ENCODE data around the gene SCAMP4. TPM values are rescaled to one million over a fixed set of nuclear protein-coding genes. Genes with fewer than 3 reads are reported as not detected.

Gene SCAMP4
- total RNA-seq, 1 experiment from 2014 or later, result 63.3 TPM

DNA sequence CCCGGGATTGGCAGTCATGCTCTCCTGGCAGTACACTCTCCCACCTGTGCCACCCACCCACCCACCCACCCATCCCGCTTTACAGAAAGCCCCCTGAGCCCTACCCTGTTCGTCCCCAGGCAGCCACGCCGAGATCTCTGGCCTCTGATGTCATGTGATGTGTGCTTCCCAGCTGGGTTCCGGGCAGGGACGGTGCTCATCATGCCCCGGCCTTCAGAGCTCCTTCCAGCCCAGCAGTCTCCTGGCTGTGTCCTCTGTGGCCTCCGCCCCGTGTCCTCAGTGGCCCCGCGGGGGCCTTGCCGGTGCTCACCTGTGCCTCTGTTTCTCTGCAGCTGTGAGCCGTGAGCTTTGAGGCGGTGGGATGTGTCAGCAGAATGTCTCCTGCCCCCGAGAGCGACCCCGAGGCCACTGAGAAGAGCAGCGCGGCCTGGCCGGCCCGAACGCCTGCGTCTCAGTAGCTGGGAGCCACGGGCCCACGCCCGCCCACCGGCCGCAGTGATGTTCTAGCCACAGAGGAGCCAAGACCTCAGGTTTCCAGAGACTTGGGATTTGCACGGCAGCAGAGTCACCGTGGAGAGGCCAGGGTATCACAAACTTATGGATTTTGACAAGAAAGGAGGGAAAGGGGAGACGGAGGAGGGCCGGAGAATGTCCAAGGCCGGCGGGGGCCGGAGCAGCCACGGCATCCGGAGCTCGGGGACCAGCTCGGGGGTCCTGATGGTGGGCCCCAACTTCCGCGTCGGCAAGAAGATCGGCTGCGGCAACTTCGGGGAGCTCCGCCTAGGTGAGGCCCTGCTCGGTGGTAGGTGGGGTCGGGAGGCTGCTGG lies 64.2 kb downstream of the SCAMP4 start:
- Histone ChIP-seq H3K9ac (ENCODE audit: low read length) (no peak overlapping the region), H3K9me3 (ENCODE audit: control insufficient read depth in 1 of 2, insufficient read depth in 1 of 2, low read depth in 1 of 2, low read length in 2 of 2) (no peaks in the 10 kb centered on the region), H3K4me2 (ENCODE audit: low read length) (no peak overlapping the region), H3K79me2 (ENCODE audit: insufficient read depth, low read length) (peaks cover 69% of the 10 kb centered on the region), H3K27ac (ENCODE audit: low read depth, low read length) (no peak overlapping the region; the same call in 1 of the 2 replicates), H3K9me2 (ENCODE audit: insufficient read depth) (no peaks in the 10 kb centered on the region), H3K36me3 (ENCODE audit: control insufficient read depth in 1 of 2, insufficient read depth in 2 of 2, low read length in 2 of 2) (peaks cover 0 to under 1% of the 10 kb centered on the region in 2 experiments; a peak in 3 of 4 replicates), H3K4me3 (replicated peaks in 1 of 2; ENCODE audit: low read depth in 1 of 2, low read length in 2 of 2) (no peak overlapping the region), H4K20me1 (ENCODE audit: insufficient read depth) (no peaks in the 10 kb centered on the region), H3K4me1 (ENCODE audit: control insufficient read depth in 1 of 2, insufficient read depth in 2 of 2, low read length in 2 of 2) (no peaks in the 10 kb centered on the region), H2AFZ (ENCODE audit: low read depth, low read length, poor library complexity, severe bottlenecking) (no peak overlapping the region), H3K27me3 (ENCODE audit: insufficient read depth, low read length) (no peaks in the 10 kb centered on the region)
- RAD21 ChIA-PET (ENCODE audit: low non-redundant PET in 1 of 2, low total read pairs in 2 of 2, uncharacterized antibody in 2 of 2, unreplicated experiment in 2 of 2), result no interaction called here
- no peak for TF ChIP-seq POLR2AphosphoS5 (IDR thresholded peaks at IDR 0.05; ENCODE audit: low read depth, low read length)
- TF ChIP-seq ZFX (IDR thresholded peaks at IDR 0.05), result no peak
- no peak for TF ChIP-seq EZH2 (IDR thresholded peaks at IDR 0.05)
- TF ChIP-seq, protein P1, sequence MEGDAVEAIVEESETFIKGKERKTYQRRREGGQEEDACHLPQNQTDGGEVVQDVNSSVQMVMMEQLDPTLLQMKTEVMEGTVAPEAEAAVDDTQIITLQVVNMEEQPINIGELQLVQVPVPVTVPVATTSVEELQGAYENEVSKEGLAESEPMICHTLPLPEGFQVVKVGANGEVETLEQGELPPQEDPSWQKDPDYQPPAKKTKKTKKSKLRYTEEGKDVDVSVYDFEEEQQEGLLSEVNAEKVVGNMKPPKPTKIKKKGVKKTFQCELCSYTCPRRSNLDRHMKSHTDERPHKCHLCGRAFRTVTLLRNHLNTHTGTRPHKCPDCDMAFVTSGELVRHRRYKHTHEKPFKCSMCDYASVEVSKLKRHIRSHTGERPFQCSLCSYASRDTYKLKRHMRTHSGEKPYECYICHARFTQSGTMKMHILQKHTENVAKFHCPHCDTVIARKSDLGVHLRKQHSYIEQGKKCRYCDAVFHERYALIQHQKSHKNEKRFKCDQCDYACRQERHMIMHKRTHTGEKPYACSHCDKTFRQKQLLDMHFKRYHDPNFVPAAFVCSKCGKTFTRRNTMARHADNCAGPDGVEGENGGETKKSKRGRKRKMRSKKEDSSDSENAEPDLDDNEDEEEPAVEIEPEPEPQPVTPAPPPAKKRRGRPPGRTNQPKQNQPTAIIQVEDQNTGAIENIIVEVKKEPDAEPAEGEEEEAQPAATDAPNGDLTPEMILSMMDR (IDR thresholded peaks at IDR 0.05 in 2 of 3, conservative IDR thresholded peaks at IDR 0.05 in 1 of 3; ENCODE audit: borderline replicate concordance in 1 of 3, insufficient read depth in 1 of 3, low read depth in 2 of 3, low read length in 2 of 3), result no peak
- TF ChIP-seq, protein P2, sequence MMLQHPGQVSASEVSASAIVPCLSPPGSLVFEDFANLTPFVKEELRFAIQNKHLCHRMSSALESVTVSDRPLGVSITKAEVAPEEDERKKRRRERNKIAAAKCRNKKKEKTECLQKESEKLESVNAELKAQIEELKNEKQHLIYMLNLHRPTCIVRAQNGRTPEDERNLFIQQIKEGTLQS (IDR thresholded peaks at IDR 0.05), result no peak
- TF ChIP-seq SIN3A (IDR thresholded peaks at IDR 0.05; ENCODE audit: low read depth), result no peak
- no peak for TF ChIP-seq ELF1 (IDR thresholded peaks at IDR 0.05; ENCODE audit: borderline replicate concordance, low read depth)
- no peak for TF ChIP-seq TCF7L2 (IDR thresholded peaks at IDR 0.05; ENCODE audit: borderline replicate concordance, extremely low read depth, insufficient read depth, insufficient read length)
- TF ChIP-seq RAD21 (IDR thresholded peaks at IDR 0.05; ENCODE audit: low read depth), result no peak
- TF ChIP-seq, protein P3, sequence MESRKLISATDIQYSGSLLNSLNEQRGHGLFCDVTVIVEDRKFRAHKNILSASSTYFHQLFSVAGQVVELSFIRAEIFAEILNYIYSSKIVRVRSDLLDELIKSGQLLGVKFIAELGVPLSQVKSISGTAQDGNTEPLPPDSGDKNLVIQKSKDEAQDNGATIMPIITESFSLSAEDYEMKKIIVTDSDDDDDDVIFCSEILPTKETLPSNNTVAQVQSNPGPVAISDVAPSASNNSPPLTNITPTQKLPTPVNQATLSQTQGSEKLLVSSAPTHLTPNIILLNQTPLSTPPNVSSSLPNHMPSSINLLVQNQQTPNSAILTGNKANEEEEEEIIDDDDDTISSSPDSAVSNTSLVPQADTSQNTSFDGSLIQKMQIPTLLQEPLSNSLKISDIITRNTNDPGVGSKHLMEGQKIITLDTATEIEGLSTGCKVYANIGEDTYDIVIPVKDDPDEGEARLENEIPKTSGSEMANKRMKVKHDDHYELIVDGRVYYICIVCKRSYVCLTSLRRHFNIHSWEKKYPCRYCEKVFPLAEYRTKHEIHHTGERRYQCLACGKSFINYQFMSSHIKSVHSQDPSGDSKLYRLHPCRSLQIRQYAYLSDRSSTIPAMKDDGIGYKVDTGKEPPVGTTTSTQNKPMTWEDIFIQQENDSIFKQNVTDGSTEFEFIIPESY (IDR thresholded peaks at IDR 0.05; ENCODE audit: extremely low read depth, insufficient replicate concordance, low read length), result no peak
- TF ChIP-seq EGR1 (IDR thresholded peaks at IDR 0.05; ENCODE audit: low read depth), result no peak
- no peak for TF ChIP-seq CBX3 (IDR thresholded peaks at IDR 0.05; ENCODE audit: low read depth)
- no peak for TF ChIP-seq EZH2phosphoT487 (IDR thresholded peaks at IDR 0.05; ENCODE audit: borderline replicate concordance)
- TF ChIP-seq POLR2A (IDR thresholded peaks at IDR 0.05; ENCODE audit: borderline replicate concordance, extremely low read depth, insufficient read depth, insufficient read length), result no peak
- TF ChIP-seq, protein P4, sequence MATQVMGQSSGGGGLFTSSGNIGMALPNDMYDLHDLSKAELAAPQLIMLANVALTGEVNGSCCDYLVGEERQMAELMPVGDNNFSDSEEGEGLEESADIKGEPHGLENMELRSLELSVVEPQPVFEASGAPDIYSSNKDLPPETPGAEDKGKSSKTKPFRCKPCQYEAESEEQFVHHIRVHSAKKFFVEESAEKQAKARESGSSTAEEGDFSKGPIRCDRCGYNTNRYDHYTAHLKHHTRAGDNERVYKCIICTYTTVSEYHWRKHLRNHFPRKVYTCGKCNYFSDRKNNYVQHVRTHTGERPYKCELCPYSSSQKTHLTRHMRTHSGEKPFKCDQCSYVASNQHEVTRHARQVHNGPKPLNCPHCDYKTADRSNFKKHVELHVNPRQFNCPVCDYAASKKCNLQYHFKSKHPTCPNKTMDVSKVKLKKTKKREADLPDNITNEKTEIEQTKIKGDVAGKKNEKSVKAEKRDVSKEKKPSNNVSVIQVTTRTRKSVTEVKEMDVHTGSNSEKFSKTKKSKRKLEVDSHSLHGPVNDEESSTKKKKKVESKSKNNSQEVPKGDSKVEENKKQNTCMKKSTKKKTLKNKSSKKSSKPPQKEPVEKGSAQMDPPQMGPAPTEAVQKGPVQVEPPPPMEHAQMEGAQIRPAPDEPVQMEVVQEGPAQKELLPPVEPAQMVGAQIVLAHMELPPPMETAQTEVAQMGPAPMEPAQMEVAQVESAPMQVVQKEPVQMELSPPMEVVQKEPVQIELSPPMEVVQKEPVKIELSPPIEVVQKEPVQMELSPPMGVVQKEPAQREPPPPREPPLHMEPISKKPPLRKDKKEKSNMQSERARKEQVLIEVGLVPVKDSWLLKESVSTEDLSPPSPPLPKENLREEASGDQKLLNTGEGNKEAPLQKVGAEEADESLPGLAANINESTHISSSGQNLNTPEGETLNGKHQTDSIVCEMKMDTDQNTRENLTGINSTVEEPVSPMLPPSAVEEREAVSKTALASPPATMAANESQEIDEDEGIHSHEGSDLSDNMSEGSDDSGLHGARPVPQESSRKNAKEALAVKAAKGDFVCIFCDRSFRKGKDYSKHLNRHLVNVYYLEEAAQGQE (IDR thresholded peaks at IDR 0.05; ENCODE audit: low read depth), result no peak
- TF ChIP-seq, protein P5, sequence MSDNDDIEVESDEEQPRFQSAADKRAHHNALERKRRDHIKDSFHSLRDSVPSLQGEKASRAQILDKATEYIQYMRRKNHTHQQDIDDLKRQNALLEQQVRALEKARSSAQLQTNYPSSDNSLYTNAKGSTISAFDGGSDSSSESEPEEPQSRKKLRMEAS (IDR thresholded peaks at IDR 0.05), result no peak
- TF ChIP-seq SRF (IDR thresholded peaks at IDR 0.05; ENCODE audit: low read depth), result no peak
- DNase-seq (ENCODE audit: low read depth, low spot score), result no peak
- CTCF ChIA-PET, result no interaction called here
- no peak for ATAC-seq
- POLR2A ChIA-PET, result no interaction called here
- BruUV-seq (replicated peaks), result no TSS peak
- intact Hi-C loops (cut with micrococcal nuclease), result no loop called here

Measured in HCT116 (cell line).